GM19467 (cell line): ENCODE data around the gene NAPSA.

Experiments used
- ATAC-seq: cut with Tn5 transposase; IDR thresholded peaks from one replicate; pipeline ENCODE4 v1.9.1; 2021; ENCODE audit warnings: mild to moderate bottlenecking, moderate library complexity; ENCODE audit not compliant: unreplicated experiment

Gene NAPSA

GRCh38 chr19:50320051-50320450, 45.4 kb downstream of the NAPSA start:
- ATAC-seq, result no peak

GRCh38 chr19:50319156-50319555, 46.3 kb downstream of the NAPSA start:
- ATAC-seq, result no peak

GRCh38 chr19:50318438-50318837, 47.0 kb downstream of the NAPSA start:
- no peak for ATAC-seq

- ATAC-seq, result no peak
Observed at GRCh38 chr19:50317115-50317514, 48.3 kb downstream of the NAPSA start.

GRCh38 chr19:50315773-50316448, 49.5 kb downstream of the NAPSA start:
- ATAC-seq, result no peak

- no peak for ATAC-seq
Observed at GRCh38 chr19:50314724-50315708, 50.4 kb downstream of the NAPSA start.

- ATAC-seq, result no peak
Observed at GRCh38 chr19:50313812-50314536, 51.5 kb downstream of the NAPSA start.

- no peak for ATAC-seq
Observed at GRCh38 chr19:50312967-50313811, 52.2 kb downstream of the NAPSA start.

GRCh38 chr19:50311723-50312635, 53.5 kb downstream of the NAPSA start:
- no peak for ATAC-seq

GRCh38 chr19:50310759-50311465, 54.5 kb downstream of the NAPSA start:
- no peak for ATAC-seq

- no peak for ATAC-seq
Observed at GRCh38 chr19:50309396-50310125, 55.9 kb downstream of the NAPSA start.

- no peak for ATAC-seq
Observed at GRCh38 chr19:50308991-50309390, 56.4 kb downstream of the NAPSA start.
